Measurements from ENCODE around the gene FFAR2.
"Not testable (repeated sequence)": the region's sequence is repeated elsewhere in the genome, so short reads cannot be mapped to it uniquely, and the experiment has no call there.

Gene FFAR2

GRCh38 chr19:35451338-35452096 lies 3.5 kb downstream of the FFAR2 start:
- H3K27ac ChIP-seq: no peak overlapping the region

GRCh38 chr19:35454663-35455062 lies 6.6 kb downstream of the FFAR2 start:
- no peak overlapping the region for H3K27ac ChIP-seq

More at GRCh38 chr19:35451338-35452096, 3.5 kb downstream of the FFAR2 start:
- DNase-seq (ENCODE audit: low read depth, low spot score): no peak

GRCh38 chr19:35455616-35456201 lies 7.7 kb downstream of the FFAR2 start:
- DNase-seq (ENCODE audit: low read depth, low spot score): no peak
- no peak overlapping the region for H3K27ac ChIP-seq

More at GRCh38 chr19:35454663-35455062, 6.6 kb downstream of the FFAR2 start:
- no peak for DNase-seq (ENCODE audit: low read depth, low spot score)

- H3K27ac ChIP-seq: no peak overlapping the region
Observed at GRCh38 chr19:35457173-35457572, 9.1 kb downstream of the FFAR2 start.

GRCh38 chr19:35458192-35458591 lies 10.1 kb downstream of the FFAR2 start:
- no peak for DNase-seq (ENCODE audit: low read depth, low spot score)
- H3K27ac ChIP-seq: no peak overlapping the region

More at GRCh38 chr19:35457173-35457572, 9.1 kb downstream of the FFAR2 start:
- no peak for DNase-seq (ENCODE audit: low read depth, low spot score)

- no peak for DNase-seq (ENCODE audit: low read depth, low spot score)
- no peak overlapping the region for H3K27ac ChIP-seq
Observed at GRCh38 chr19:35458731-35459391, 10.8 kb downstream of the FFAR2 start.

- DNase-seq (ENCODE audit: low read depth, low spot score): no peak
- no peak overlapping the region for H3K27ac ChIP-seq
Observed at GRCh38 chr19:35459414-35460082, 11.5 kb downstream of the FFAR2 start.

- no peak overlapping the region for H3K27ac ChIP-seq
- DNase-seq (ENCODE audit: low read depth, low spot score): no peak
Observed at GRCh38 chr19:35460608-35461007, 12.6 kb downstream of the FFAR2 start.

GRCh38 chr19:35461060-35461459 lies 13.0 kb downstream of the FFAR2 start:
- no peak overlapping the region for H3K27ac ChIP-seq
- no peak for DNase-seq (ENCODE audit: low read depth, low spot score)

- not testable (repeated sequence) for DNase-seq (ENCODE audit: low read depth, low spot score); H3K27ac ChIP-seq
Observed at GRCh38 chr19:35461788-35462187, 13.7 kb downstream of the FFAR2 start.

GRCh38 chr19:35462476-35462953 lies 14.5 kb downstream of the FFAR2 start:
- DNase-seq (ENCODE audit: low read depth, low spot score): no peak

GRCh38 chr19:35462956-35463355 lies 14.9 kb downstream of the FFAR2 start:
- not testable (repeated sequence) for DNase-seq (ENCODE audit: low read depth, low spot score); H3K27ac ChIP-seq

More at GRCh38 chr19:35462476-35462953, 14.5 kb downstream of the FFAR2 start:
- H3K27ac ChIP-seq: no peak overlapping the region

- no peak for DNase-seq (ENCODE audit: low read depth, low spot score)
Observed at GRCh38 chr19:35466259-35466658, 18.2 kb downstream of the FFAR2 start.

GRCh38 chr19:35468637-35469036 lies 20.6 kb downstream of the FFAR2 start:
- DNase-seq (ENCODE audit: low read depth, low spot score): no peak
- no peak overlapping the region for H3K27ac ChIP-seq

More at GRCh38 chr19:35466259-35466658, 18.2 kb downstream of the FFAR2 start:
- H3K27ac ChIP-seq: no peak overlapping the region

GRCh38 chr19:35470128-35470527 lies 22.1 kb downstream of the FFAR2 start:
- H3K27ac ChIP-seq: no peak overlapping the region
- DNase-seq (ENCODE audit: low read depth, low spot score): no peak

GRCh38 chr19:35471075-35471474 lies 23.0 kb downstream of the FFAR2 start:
- not testable (repeated sequence) for H3K27ac ChIP-seq; DNase-seq (ENCODE audit: low read depth, low spot score)

- DNase-seq (ENCODE audit: low read depth, low spot score): no peak
- no peak overlapping the region for H3K27ac ChIP-seq
Observed at GRCh38 chr19:35471946-35472345, 23.9 kb downstream of the FFAR2 start.

- no peak overlapping the region for H3K27ac ChIP-seq
- DNase-seq (ENCODE audit: low read depth, low spot score): no peak
Observed at GRCh38 chr19:35474104-35474503, 26.0 kb downstream of the FFAR2 start.

- H3K27ac ChIP-seq; DNase-seq (ENCODE audit: low read depth, low spot score): not testable (repeated sequence)
Observed at GRCh38 chr19:35474594-35474993, 26.5 kb downstream of the FFAR2 start.

GRCh38 chr19:35476149-35476548 lies 28.1 kb downstream of the FFAR2 start:
- H3K27ac ChIP-seq: no peak overlapping the region
- DNase-seq (ENCODE audit: low read depth, low spot score): no peak

Data from epithelial cell of prostate (primary cell).